ENCODE results near the gene CORO2A.

DNA sequence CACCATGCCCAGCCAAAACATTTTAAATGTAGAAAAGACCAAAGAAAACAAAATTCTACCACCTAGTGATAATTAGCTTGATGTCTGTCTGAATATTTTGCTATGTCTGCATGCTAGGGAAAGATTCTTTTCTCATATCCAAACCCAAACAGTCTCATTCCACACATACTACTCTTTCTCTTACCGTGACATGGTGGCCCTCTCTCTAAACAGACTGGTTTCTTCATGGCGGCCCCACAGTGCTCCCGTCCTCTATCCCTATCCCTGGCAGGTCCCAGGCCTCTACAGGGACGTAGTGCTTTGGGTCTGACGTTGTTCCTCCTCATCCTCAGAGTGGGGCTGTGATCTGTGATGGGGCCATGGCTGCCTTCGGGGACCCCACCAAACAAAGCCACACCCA lies 8.1 kb downstream of the CORO2A start:
- TF ChIP-seq, protein P1, sequence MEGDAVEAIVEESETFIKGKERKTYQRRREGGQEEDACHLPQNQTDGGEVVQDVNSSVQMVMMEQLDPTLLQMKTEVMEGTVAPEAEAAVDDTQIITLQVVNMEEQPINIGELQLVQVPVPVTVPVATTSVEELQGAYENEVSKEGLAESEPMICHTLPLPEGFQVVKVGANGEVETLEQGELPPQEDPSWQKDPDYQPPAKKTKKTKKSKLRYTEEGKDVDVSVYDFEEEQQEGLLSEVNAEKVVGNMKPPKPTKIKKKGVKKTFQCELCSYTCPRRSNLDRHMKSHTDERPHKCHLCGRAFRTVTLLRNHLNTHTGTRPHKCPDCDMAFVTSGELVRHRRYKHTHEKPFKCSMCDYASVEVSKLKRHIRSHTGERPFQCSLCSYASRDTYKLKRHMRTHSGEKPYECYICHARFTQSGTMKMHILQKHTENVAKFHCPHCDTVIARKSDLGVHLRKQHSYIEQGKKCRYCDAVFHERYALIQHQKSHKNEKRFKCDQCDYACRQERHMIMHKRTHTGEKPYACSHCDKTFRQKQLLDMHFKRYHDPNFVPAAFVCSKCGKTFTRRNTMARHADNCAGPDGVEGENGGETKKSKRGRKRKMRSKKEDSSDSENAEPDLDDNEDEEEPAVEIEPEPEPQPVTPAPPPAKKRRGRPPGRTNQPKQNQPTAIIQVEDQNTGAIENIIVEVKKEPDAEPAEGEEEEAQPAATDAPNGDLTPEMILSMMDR (IDR thresholded peaks at IDR 0.05) = no peak
- TF ChIP-seq EZH2phosphoT487 (IDR thresholded peaks at IDR 0.05) = no peak

Measured in neural progenitor cell (in vitro differentiated cells).